Right atrium auricular region (tissue), 2 donors: Measurements from ENCODE around the gene AGTPBP1. TPM values are rescaled to one million over a fixed set of nuclear protein-coding genes. Genes with fewer than 3 reads are reported as not detected.

Source experiments
- DNase-seq: peaks from one replicate; pipeline ENCODE4 v3.0.0-alpha.2; 2019; ENCODE audit warnings: low spot score
- H3K27ac ChIP-seq, 2 donors: fragments of 200-600 bp; sonication (generic); 1 replicate in 1 of 2; 2 replicates in 1 of 2; pipeline ENCODE4 v1.5.1; 2016 to 2019
- H3K27me3 ChIP-seq, 2 donors: fragments of 200-600 bp; sonication (generic); one replicate each; pipeline versions ENCODE4 v1.5.1 to v1.6.0; 2017 to 2019
- H3K36me3 ChIP-seq: fragments of 200-600 bp; sonication (generic); one replicate; pipeline ENCODE4 v1.5.1; 2016
- H3K4me1 ChIP-seq, 2 donors: fragments of 200-600 bp; sonication (generic); one replicate each; pipeline versions ENCODE4 v1.5.1 to v1.6.0; 2017 to 2019
- H3K4me3 ChIP-seq, 2 donors: fragments of 200-600 bp; sonication (generic); 1 replicate in 1 of 2; 2 replicates in 1 of 2; pipeline ENCODE4 v1.5.1; 2017 to 2019; ENCODE audit warnings: mild to moderate bottlenecking in 1 of 2, moderate library complexity in 1 of 2
- H3K9me3 ChIP-seq, 2 donors: fragments of 200-600 bp; sonication (generic); one replicate each; pipeline ENCODE4 v1.5.1; 2019
- total RNA-seq, 2 donors: library from RNA; depleted of rRNA; stranded (reverse); fragments of >200 nt; gene quantifications; one replicate each; pipeline ENCODE4 v1.1.0, GENCODE V29; 2016
- TF ChIP-seq, protein P1 (sequence below), 2 donors: fragments of 200-600 bp; sonication (generic); IDR thresholded peaks; one replicate each; pipeline ENCODE4 v1.5.1; 2019; ENCODE audit warnings: antibody characterized with exemption in 2 of 2

The AGTPBP1 gene
- total RNA-seq, 2 donors from 2014 or later = 34.1 to 53.2 TPM

DNA sequence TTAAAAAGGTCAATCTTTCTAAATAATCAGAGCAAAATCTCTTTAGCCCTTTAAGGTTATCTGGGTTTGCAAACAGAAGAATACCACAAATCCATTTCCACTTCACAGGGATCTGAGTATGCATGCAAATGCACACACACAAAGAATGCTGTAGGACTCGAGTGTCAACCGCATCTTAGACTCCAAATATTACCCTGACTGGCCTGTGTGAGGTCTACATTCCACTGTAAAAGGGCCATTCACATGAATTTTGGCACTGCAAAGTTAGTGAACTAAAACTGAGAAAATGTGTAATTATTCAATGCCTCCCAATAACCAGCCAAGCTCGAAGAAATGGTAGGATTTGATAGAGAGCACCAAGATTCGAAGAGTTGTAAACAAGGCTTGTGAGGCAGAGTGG, 199.9 kb downstream of the AGTPBP1 start:
- H3K9me3 ChIP-seq = no peaks in the 10 kb centered on the region
- DNase-seq = no peak
- no peaks in the 10 kb centered on the region for H3K36me3 ChIP-seq

DNA sequence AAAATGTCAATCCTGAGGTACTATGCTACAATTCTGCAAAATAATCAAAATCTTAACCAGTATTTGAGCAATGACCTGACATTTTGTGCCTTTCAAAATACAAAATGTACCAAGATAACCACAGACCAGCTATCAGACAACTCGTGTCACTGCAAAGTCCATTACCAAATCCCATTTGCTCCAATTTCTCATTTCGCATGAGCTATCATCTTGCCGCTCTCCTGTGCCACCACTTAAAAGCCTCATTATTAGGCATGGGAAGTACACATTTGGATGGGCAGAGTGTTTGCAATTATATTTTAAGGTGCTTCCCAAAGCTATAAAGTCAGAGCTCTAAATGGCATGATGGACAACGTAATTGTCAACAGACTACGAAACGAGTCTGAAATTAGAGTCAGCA, 205.2 kb downstream of the AGTPBP1 start:
- Histone ChIP-seq H3K9me3 (no peaks in the 10 kb centered on the region), H3K27ac (peak overlapping the region; percentile 18 to 28), H3K4me3 (no peak overlapping the region), H3K27me3 (no peaks in the 10 kb centered on the region), H3K36me3 (no peaks in the 10 kb centered on the region), H3K4me1 (peaks cover 0 to 11% of the 10 kb centered on the region in 2 donors)
- no peak for DNase-seq
- TF ChIP-seq, protein P1, sequence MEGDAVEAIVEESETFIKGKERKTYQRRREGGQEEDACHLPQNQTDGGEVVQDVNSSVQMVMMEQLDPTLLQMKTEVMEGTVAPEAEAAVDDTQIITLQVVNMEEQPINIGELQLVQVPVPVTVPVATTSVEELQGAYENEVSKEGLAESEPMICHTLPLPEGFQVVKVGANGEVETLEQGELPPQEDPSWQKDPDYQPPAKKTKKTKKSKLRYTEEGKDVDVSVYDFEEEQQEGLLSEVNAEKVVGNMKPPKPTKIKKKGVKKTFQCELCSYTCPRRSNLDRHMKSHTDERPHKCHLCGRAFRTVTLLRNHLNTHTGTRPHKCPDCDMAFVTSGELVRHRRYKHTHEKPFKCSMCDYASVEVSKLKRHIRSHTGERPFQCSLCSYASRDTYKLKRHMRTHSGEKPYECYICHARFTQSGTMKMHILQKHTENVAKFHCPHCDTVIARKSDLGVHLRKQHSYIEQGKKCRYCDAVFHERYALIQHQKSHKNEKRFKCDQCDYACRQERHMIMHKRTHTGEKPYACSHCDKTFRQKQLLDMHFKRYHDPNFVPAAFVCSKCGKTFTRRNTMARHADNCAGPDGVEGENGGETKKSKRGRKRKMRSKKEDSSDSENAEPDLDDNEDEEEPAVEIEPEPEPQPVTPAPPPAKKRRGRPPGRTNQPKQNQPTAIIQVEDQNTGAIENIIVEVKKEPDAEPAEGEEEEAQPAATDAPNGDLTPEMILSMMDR (IDR thresholded peaks at IDR 0.05) = no peak

More for the DNA sequence above, 199.9 kb downstream of the AGTPBP1 start:
- Histone ChIP-seq H3K27ac (no peak overlapping the region), H3K4me1 (peaks cover 0 to under 1% of the 10 kb centered on the region in 2 donors), H3K27me3 (no peaks in the 10 kb centered on the region), H3K4me3 (no peak overlapping the region)
- TF ChIP-seq, protein P1 (IDR thresholded peaks at IDR 0.05) = no peak

DNA sequence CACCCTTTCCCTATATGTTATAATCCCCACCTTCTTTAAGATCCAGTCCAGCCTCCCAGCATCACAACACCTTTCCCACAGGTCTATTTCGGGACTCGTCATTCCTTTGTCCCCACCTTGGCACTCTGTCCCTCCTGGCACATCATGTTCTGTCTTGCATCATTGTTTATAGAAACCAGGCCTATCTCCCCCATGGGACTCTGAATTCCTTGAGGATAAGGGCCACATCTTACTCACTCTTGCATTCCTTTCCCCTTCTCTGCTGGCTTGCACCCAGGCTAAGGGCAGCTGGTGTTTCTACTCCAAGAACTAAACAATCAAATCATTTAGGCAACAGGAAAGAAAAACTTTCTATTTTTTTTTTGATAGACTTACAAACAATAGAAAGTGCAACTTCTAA, 205.7 kb downstream of the AGTPBP1 start:
- peaks cover 0 to 11% of the 10 kb centered on the region in 2 donors for H3K4me1 ChIP-seq
- no peaks in the 10 kb centered on the region for H3K27me3 ChIP-seq
- no peak overlapping the region for H3K4me3 ChIP-seq
- TF ChIP-seq, protein P1 (IDR thresholded peaks at IDR 0.05) = no peak
- no peaks in the 10 kb centered on the region for H3K9me3 ChIP-seq
- DNase-seq = no peak
- peak overlapping the region; percentile 18 to 28 for H3K27ac ChIP-seq
- no peaks in the 10 kb centered on the region for H3K36me3 ChIP-seq

DNA sequence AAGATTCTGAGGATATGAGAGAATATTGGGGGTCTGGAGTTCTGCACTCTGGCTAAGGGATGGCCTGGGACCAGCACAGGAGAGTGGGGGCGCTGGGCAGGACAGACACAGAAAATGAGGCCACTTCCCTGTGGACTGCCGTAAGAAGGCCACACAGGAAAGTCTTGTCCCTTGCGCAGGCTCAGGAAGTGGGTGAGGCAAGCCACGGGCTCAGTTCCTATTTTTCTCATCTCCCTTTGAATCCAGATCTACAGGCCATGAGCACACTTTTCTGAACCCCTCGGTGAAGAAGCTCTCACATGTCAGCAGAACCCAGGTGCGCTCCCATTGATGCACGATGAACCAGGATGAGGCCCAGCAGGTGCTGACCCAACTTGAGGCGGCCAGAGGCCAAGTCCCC, 207.4 kb downstream of the AGTPBP1 start:
- no peak for DNase-seq
- H3K4me1 ChIP-seq = peaks cover 0 to 11% of the 10 kb centered on the region in 2 donors
- no peaks in the 10 kb centered on the region for H3K9me3 ChIP-seq
- no peaks in the 10 kb centered on the region for H3K27me3 ChIP-seq
- TF ChIP-seq, protein P1 (IDR thresholded peaks at IDR 0.05) = no peak
- no peaks in the 10 kb centered on the region for H3K36me3 ChIP-seq
- no peak overlapping the region for H3K27ac ChIP-seq
- no peak overlapping the region for H3K4me3 ChIP-seq

DNA sequence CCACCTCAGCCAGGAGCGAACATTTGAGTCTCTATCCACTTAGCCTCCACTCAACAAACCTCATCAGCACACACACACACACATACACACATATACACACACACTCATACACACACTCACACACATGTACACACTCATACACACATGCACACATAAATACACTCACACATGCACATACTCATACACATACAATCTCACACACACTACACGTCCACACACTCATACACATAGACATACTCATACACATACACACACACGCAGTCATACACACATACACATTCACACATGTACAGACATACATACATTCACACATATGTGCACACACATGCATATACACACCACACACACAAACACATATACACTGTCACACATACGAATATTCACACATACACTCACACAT, 208.2 kb downstream of the AGTPBP1 start:
- Histone ChIP-seq H3K36me3 (no peaks in the 10 kb centered on the region), H3K27me3 (no peaks in the 10 kb centered on the region), H3K4me1 (peaks cover 0 to 14% of the 10 kb centered on the region in 2 donors), H3K4me3 (no peak overlapping the region), H3K9me3 (no peaks in the 10 kb centered on the region), H3K27ac (no peak overlapping the region)
- no peak for DNase-seq
- TF ChIP-seq, protein P1 (IDR thresholded peaks at IDR 0.05) = no peak

DNA sequence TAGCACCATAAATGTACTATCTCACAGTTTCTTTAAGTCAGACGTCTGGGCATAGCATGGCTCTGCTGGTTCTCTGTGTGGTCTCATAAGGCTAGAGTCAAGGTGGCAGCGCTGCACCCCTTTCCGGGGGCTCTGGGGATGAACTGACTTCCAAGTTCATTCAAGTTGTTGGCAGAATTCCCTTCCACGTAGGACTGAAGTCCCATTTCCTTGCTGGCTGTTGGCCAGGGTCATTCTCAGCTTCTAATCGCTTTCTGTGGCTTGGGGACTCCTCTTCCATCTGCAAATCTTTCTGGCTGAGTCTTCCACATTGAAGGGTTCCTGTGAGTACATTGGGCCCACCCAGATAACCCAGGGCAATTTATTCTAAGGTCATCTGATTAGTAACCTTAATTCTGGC, 211.0 kb downstream of the AGTPBP1 start:
- Histone ChIP-seq H3K4me1 (peaks cover 0 to 12% of the 10 kb centered on the region in 2 donors), H3K36me3 (no peaks in the 10 kb centered on the region), H3K9me3 (no peaks in the 10 kb centered on the region), H3K27ac (no peak overlapping the region), H3K27me3 (no peaks in the 10 kb centered on the region), H3K4me3 (no peak overlapping the region)
- DNase-seq = no peak
- TF ChIP-seq, protein P1 (IDR thresholded peaks at IDR 0.05) = no peak
